HepG2 (cell line): ENCODE results near the gene TCAP. TPM values are rescaled to one million over a fixed set of nuclear protein-coding genes. Genes with fewer than 3 reads are reported as not detected.

ENCODE experiments used
- CBFB ChIP-seq: sonication (generic); formaldehyde crosslinking; IDR thresholded peaks from 2 replicates; pipeline ENCODE4 v1.4.0; 2020; ENCODE audit warnings: missing genetic modification reagents
- CEBPB ChIP-seq: IDR thresholded peaks from 2 replicates; pipeline ENCODE4 v1.6.1; 2011; ENCODE audit warnings: low read depth, low read length, improper control_type of control experiment, borderline replicate concordance
- CTCF ChIP-seq: sonication (generic); formaldehyde crosslinking; IDR thresholded peaks from 2 replicates; pipeline ENCODE4 v1.5.0; 2020; ENCODE audit warnings: mild to moderate bottlenecking, missing genetic modification reagents, moderate library complexity
- DNMT1 ChIP-seq: sonication (generic); formaldehyde crosslinking; IDR thresholded peaks from 2 replicates; pipeline ENCODE4 v1.5.1; 2020; ENCODE audit warnings: mild to moderate bottlenecking, missing genetic modification reagents
- FOXC1 ChIP-seq: sonication (generic); formaldehyde crosslinking; IDR thresholded peaks from 2 replicates; pipeline ENCODE4 v1.8.0; 2022; ENCODE audit warnings: mild to moderate bottlenecking, missing genetic modification reagents, borderline replicate concordance
- FOXK1 ChIP-seq: sonication (generic); formaldehyde crosslinking; IDR thresholded peaks from 2 replicates; pipeline ENCODE4 v1.4.0; 2020; ENCODE audit warnings: low read depth, missing genetic modification reagents, borderline replicate concordance
- GABPB1 ChIP-seq: IDR thresholded peaks from 2 replicates; pipeline ENCODE4 v1.6.1; 2016; ENCODE audit warnings: mild to moderate bottlenecking, missing genetic modification reagents, moderate library complexity, missing compliant biosample characterization
- HMG20B ChIP-seq: conservative IDR thresholded peaks from 2 replicates; pipeline ENCODE4 v1.6.1; 2016; ENCODE audit warnings: missing genetic modification reagents, missing compliant biosample characterization
- HOXA3 ChIP-seq: sonication (generic); formaldehyde crosslinking; IDR thresholded peaks from 2 replicates; pipeline ENCODE4 v1.5.0; 2020; ENCODE audit warnings: missing genetic modification reagents
- NR2F2 ChIP-seq: IDR thresholded peaks from 2 replicates; pipeline ENCODE4 v1.6.1; 2012; ENCODE audit warnings: low read depth, inconsistent platforms, borderline replicate concordance
- PATZ1 ChIP-seq: sonication (generic); formaldehyde crosslinking; IDR thresholded peaks from 2 replicates; pipeline ENCODE4 v1.4.0; 2020; ENCODE audit warnings: missing genetic modification reagents
- RFX1 ChIP-seq: fragments of 450-650 bp; IDR thresholded peaks from 2 replicates; pipeline ENCODE4 v1.6.1; 2017
- TCF7L2 ChIP-seq: IDR thresholded peaks from 2 replicates; pipeline ENCODE4 v1.6.1; 2011; ENCODE audit warnings: mild to moderate bottlenecking, low read depth, low read length, moderate library complexity
- ZNF530 ChIP-seq: sonication (generic); formaldehyde crosslinking; IDR thresholded peaks from 2 replicates; pipeline ENCODE4 v1.5.0; 2020; ENCODE audit warnings: low read depth, mild to moderate bottlenecking, missing genetic modification reagents
- ZNF660 ChIP-seq: sonication (generic); formaldehyde crosslinking; IDR thresholded peaks from 2 replicates; pipeline ENCODE4 v1.5.1; 2020; ENCODE audit warnings: mild to moderate bottlenecking, low read depth, missing genetic modification reagents, borderline replicate concordance
- ZNF678 ChIP-seq: sonication (generic); formaldehyde crosslinking; IDR thresholded peaks from 2 replicates; pipeline ENCODE4 v1.4.0; 2020; ENCODE audit warnings: mild to moderate bottlenecking, missing genetic modification reagents
- polyA plus RNA-seq, 8 experiments: library from polyadenylated mRNA; depleted of rRNA in 3 of 8; stranded (reverse) in 7 of 8; unstranded in 1 of 8; fragments of >200 nt; fragmentation: Illumina TruSeq in 4 of 8; extraction: Trizol in 4 of 8; gene quantifications; 2 replicates each; pipeline versions ENCODE4 v1.2.1 to v1.2.3, GENCODE V29; 2011 to 2016; ENCODE audit warnings: low read depth in 4 of 8, missing spikeins in 1 of 8, mixed read lengths in 1 of 8; ENCODE audit not compliant: insufficient read depth in 1 of 8
- total RNA-seq, 5 experiments: library from RNA; depleted of rRNA; stranded (reverse); fragments of >200 nt; fragmentation: Illumina TruSeq; extraction: Trizol; gene quantifications; 2 replicates each; pipeline ENCODE4 v1.2.3, GENCODE V29; 2016; ENCODE audit warnings: low read depth in 1 of 5
- TF ChIP-seq, protein P1 (sequence below): sonication (generic); formaldehyde crosslinking; IDR thresholded peaks from 2 replicates; pipeline ENCODE4 v1.4.0; 2020; ENCODE audit warnings: missing genetic modification reagents, low read depth, mild to moderate bottlenecking, borderline replicate concordance
- TF ChIP-seq, protein P2 (sequence below): sonication (generic); formaldehyde crosslinking; IDR thresholded peaks from 2 replicates; pipeline ENCODE4 v1.4.0; 2020; ENCODE audit warnings: mild to moderate bottlenecking, missing genetic modification reagents, borderline replicate concordance
- TF ChIP-seq, protein P3 (sequence below): IDR thresholded peaks from 2 replicates; pipeline ENCODE4 v1.6.1; 2016
- TF ChIP-seq, protein P4 (sequence below): sonication (generic); formaldehyde crosslinking; IDR thresholded peaks from 2 replicates; pipeline ENCODE4 v1.8.1; 2023; ENCODE audit warnings: missing genetic modification reagents, mild to moderate bottlenecking, borderline replicate concordance
- TF ChIP-seq, protein P5 (sequence below): sonication (generic); formaldehyde crosslinking; IDR thresholded peaks from 2 replicates; pipeline ENCODE4 v1.9.0; 2022; ENCODE audit warnings: missing genetic modification reagents, mild to moderate bottlenecking, borderline replicate concordance

TCAP gene
- total and polyA plus RNA-seq, 2 of the 13 experiments (the other 11 are each of a cell fraction or from before 2014, with no cell fraction given) = 0.24 to 0.65 TPM

- peak; percentile 39 for TF ChIP-seq CTCF
- 0 out of 2 replicates have a peak, but pooled peaks have one; percentile 12 for TF ChIP-seq HMG20B (CRISPR knock-in tag)
- TF ChIP-seq, protein P1, sequence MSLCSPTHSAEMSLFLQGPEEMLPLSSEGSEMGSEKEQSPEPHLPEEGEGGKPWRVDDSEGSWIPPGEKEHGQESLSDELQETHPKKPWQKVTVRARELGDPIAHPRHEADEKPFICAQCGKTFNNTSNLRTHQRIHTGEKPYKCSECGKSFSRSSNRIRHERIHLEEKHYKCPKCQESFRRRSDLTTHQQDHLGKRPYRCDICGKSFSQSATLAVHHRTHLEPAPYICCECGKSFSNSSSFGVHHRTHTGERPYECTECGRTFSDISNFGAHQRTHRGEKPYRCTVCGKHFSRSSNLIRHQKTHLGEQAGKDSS (CRISPR knock-in tag) = no peak
- TF ChIP-seq GABPB1 (CRISPR knock-in tag) = no peak
- no peak for TF ChIP-seq ZNF678 (CRISPR knock-in tag)
- no peak for TF ChIP-seq ZNF660 (CRISPR knock-in tag)
- TF ChIP-seq CEBPB = peak; percentile 97
- no peak for TF ChIP-seq FOXC1 (CRISPR knock-in tag)
- TF ChIP-seq CBFB (CRISPR knock-in tag) = no peak
- TF ChIP-seq PATZ1 (CRISPR knock-in tag) = peak; percentile 90
- TF ChIP-seq TCF7L2 = no peak
- TF ChIP-seq, protein P2, sequence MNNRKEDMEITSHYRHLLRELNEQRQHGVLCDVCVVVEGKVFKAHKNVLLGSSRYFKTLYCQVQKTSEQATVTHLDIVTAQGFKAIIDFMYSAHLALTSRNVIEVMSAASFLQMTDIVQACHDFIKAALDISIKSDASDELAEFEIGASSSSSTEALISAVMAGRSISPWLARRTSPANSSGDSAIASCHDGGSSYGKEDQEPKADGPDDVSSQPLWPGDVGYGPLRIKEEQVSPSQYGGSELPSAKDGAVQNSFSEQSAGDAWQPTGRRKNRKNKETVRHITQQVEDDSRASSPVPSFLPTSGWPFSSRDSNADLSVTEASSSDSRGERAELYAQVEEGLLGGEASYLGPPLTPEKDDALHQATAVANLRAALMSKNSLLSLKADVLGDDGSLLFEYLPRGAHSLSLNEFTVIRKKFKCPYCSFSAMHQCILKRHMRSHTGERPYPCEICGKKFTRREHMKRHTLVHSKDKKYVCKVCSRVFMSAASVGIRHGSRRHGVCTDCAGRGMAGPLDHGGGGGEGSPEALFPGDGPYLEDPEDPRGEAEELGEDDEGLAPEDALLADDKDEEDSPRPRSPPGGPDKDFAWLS (CRISPR knock-in tag) = no peak
- TF ChIP-seq, protein P3, sequence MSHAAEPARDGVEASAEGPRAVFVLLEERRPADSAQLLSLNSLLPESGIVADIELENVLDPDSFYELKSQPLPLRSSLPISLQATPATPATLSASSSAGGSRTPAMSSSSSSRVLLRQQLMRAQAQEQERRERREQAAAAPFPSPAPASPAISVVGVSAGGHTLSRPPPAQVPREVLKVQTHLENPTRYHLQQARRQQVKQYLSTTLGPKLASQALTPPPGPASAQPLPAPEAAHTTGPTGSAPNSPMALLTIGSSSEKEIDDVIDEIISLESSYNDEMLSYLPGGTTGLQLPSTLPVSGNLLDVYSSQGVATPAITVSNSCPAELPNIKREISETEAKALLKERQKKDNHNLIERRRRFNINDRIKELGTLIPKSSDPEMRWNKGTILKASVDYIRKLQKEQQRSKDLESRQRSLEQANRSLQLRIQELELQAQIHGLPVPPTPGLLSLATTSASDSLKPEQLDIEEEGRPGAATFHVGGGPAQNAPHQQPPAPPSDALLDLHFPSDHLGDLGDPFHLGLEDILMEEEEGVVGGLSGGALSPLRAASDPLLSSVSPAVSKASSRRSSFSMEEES = no peak
- TF ChIP-seq FOXK1 (CRISPR knock-in tag) = no peak
- no peak for TF ChIP-seq ZNF530
- TF ChIP-seq, protein P4, sequence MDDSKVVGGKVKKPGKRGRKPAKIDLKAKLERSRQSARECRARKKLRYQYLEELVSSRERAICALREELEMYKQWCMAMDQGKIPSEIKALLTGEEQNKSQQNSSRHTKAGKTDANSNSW (CRISPR knock-in tag) = no peak
- no peak for TF ChIP-seq HOXA3 (CRISPR knock-in tag)
- peak; percentile 35; the same call in 1 of the 2 replicates for TF ChIP-seq DNMT1
- no peak for TF ChIP-seq NR2F2
- TF ChIP-seq RFX1 = no peak
- TF ChIP-seq, protein P5, sequence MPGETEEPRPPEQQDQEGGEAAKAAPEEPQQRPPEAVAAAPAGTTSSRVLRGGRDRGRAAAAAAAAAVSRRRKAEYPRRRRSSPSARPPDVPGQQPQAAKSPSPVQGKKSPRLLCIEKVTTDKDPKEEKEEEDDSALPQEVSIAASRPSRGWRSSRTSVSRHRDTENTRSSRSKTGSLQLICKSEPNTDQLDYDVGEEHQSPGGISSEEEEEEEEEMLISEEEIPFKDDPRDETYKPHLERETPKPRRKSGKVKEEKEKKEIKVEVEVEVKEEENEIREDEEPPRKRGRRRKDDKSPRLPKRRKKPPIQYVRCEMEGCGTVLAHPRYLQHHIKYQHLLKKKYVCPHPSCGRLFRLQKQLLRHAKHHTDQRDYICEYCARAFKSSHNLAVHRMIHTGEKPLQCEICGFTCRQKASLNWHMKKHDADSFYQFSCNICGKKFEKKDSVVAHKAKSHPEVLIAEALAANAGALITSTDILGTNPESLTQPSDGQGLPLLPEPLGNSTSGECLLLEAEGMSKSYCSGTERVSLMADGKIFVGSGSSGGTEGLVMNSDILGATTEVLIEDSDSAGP (CRISPR knock-in tag) = no peak; the same call in 1 of the 2 replicates
Measured at GRCh38 chr17:39629898-39630297, 35.3 kb upstream of the TCAP start (continued).
